Neural crest cell (in vitro differentiated cells): Measurements from ENCODE around the gene GRK7. TPM values are rescaled to one million over a fixed set of nuclear protein-coding genes. Genes with fewer than 3 reads are reported as not detected.

Experiments
- DNase-seq: peaks from one replicate; pipeline ENCODE4 v3.0.0; 2021; ENCODE audit warnings: low read depth, mixed read lengths, low spot score
- H3K27ac Mint-ChIP-seq: one replicate; pipeline ENCODE4 v1.8.0; 2021; ENCODE audit warnings: mild to moderate bottlenecking, mixed read lengths; ENCODE audit not compliant: unreplicated experiment
- H3K27me3 Mint-ChIP-seq: 2 replicates; pipeline ENCODE4 v1.8.0; 2021; ENCODE audit warnings: low read depth, mild to moderate bottlenecking, mixed read lengths
- H3K36me3 Mint-ChIP-seq: 2 replicates; pipeline ENCODE4 v1.8.0; 2021; ENCODE audit warnings: low read depth, mild to moderate bottlenecking, mixed read lengths
- H3K4me1 Mint-ChIP-seq: 2 replicates; pipeline ENCODE4 v1.8.0; 2021; ENCODE audit warnings: mixed read lengths
- H3K4me3 Mint-ChIP-seq: one replicate; pipeline ENCODE4 v1.8.0; 2021; ENCODE audit warnings: mild to moderate bottlenecking, mixed read lengths
- H3K9me3 Mint-ChIP-seq: 2 replicates; pipeline ENCODE4 v1.8.0; 2021; ENCODE audit warnings: mixed read lengths
- CTCF ChIP-seq: fragments of 200-600 bp; sonication (generic); conservative IDR thresholded peaks from 2 replicates; pipeline ENCODE4 v1.5.0; 2021; ENCODE audit warnings: antibody characterized with exemption, mild to moderate bottlenecking
- total RNA-seq: library from RNA; stranded (reverse); gene quantifications from 2 replicates; pipeline ENCODE4 v1.2.1, GENCODE V29; 2021

Gene GRK7
- total RNA-seq, 1 donor from 2014 or later = not detected

- H3K36me3 Mint-ChIP-seq = no peaks in the 10 kb centered on the region
- no peak for DNase-seq
- H3K4me3 Mint-ChIP-seq = no peak overlapping the region
- H3K27ac Mint-ChIP-seq = no peak overlapping the region
- H3K9me3 Mint-ChIP-seq = no peaks in the 10 kb centered on the region
- no peak for TF ChIP-seq CTCF
- no peaks in the 10 kb centered on the region for H3K27me3 Mint-ChIP-seq
- peaks cover 8% of the 10 kb centered on the region for H3K4me1 Mint-ChIP-seq
These were observed 28.0 kb upstream of the GRK7 start for GRCh38 chr3:141735176-141735575.

GRCh38 chr3:141735770-141736465, 27.3 kb upstream of the GRK7 start:
- no peaks in the 10 kb centered on the region for H3K36me3 Mint-ChIP-seq
- no peak for TF ChIP-seq CTCF
- H3K27me3 Mint-ChIP-seq = no peaks in the 10 kb centered on the region
- H3K9me3 Mint-ChIP-seq = no peaks in the 10 kb centered on the region
- peaks cover 11% of the 10 kb centered on the region for H3K4me1 Mint-ChIP-seq
- no peak overlapping the region for H3K27ac Mint-ChIP-seq
- no peak overlapping the region for H3K4me3 Mint-ChIP-seq
- no peak for DNase-seq

GRCh38 chr3:141737093-141737492, 26.1 kb upstream of the GRK7 start:
- H3K27ac Mint-ChIP-seq = no peak overlapping the region
- TF ChIP-seq CTCF = no peak
- H3K9me3 Mint-ChIP-seq = no peaks in the 10 kb centered on the region
- H3K27me3 Mint-ChIP-seq = no peaks in the 10 kb centered on the region
- no peak for DNase-seq
- peaks cover 15% of the 10 kb centered on the region for H3K4me1 Mint-ChIP-seq
- H3K36me3 Mint-ChIP-seq = no peaks in the 10 kb centered on the region
- H3K4me3 Mint-ChIP-seq = peak overlapping the region; percentile 28

- Mint-ChIP-seq H3K27ac (peak overlapping the region; percentile 81), H3K36me3 (no peaks in the 10 kb centered on the region), H3K4me3 (peak overlapping the region; percentile 92), H3K9me3 (no peaks in the 10 kb centered on the region), H3K27me3 (no peaks in the 10 kb centered on the region), H3K4me1 (peaks cover 15% of the 10 kb centered on the region)
- DNase-seq = no peak
- TF ChIP-seq CTCF = no peak
These were observed 25.6 kb upstream of the GRK7 start for GRCh38 chr3:141737678-141738021.

GRCh38 chr3:141738022-141738890, 25.0 kb upstream of the GRK7 start, which contains the start of gene RNF7:
RNF7 (plus strand) TSS chr3:141738298; CDS start chr3:141738342, 44 bp downstream.
- peak; percentile 93 for TF ChIP-seq CTCF
- Mint-ChIP-seq H3K27me3 (no peaks in the 10 kb centered on the region), H3K9me3 (no peaks in the 10 kb centered on the region), H3K4me3 (peak within 1 kb of the TSS; percentile 92), H3K27ac (peak within 1 kb of the TSS; percentile 98), H3K4me1 (peaks cover 15% of the 10 kb centered on the region), H3K36me3 (no peaks in the 10 kb centered on the region)
- peak; percentile 93 for DNase-seq
